NCI-H82 (cell line): ENCODE data around the gene GRB10.

Experiments
- DNase-seq: peaks from one replicate; lab custom pipeline; 2025; lab: John Stamatoyannopoulos, UW

Gene GRB10

GRCh38 chr7:50803359-50804337 is 21.0 kb upstream of the GRB10 start:
- no peak for DNase-seq

DNA sequence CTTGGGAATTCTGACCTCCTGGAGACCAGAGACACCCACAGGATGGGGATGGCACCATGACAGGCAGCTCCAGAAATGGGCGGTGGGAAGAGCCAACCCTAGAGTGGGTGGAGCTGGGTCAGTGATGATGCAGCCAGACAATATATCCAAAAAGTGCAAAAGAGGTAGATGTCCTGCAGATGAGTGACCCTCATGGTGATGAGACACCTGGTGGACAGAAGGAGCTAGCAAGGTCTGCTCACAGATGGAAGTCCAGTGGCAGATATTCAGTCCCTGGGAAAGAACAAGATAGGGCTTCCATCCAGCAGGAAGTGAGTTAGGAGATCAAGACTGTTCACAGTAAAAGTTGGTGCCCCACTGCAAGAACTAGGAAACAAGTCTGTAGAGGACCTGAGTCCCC is 19.2 kb upstream of the GRB10 start:
- DNase-seq = no peak

DNA sequence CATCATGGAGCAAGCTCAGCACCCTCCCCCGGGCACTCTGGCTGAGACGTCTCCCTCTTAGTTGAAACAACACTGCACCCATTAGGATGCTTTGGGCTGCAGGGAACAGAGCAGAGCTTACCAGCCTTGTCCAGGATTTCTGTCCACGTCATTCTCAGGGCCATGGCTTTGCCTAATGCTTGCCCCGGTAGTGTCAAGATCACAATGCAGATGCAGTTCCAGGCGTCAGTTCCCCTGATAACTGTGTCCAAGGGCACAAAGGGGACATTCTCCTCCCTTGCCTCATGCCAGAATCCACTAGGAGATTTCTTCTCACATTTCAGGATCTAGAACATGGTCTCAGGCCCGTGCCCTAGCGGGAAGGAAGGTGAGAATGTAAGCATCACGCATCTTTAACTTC is 17.2 kb upstream of the GRB10 start:
- no peak for DNase-seq

DNA sequence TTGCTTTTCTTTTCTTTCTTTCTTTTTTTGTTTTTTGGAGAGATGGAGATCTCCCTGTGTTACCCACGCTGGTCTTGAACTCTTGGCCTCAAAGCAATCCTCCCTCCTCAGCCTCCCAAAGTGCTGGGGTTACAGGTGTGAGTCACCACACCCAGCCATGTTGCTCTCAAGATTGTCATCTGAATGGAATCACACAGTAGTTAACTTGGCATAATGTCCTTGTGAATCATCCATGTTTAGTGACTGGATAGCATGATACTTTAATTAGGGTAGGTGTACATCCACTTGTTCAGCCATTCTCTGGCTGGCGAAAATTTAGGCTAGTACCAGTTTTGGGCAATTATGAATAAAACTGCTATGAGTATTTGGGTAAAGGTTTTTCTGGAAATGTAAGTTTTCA is 15.4 kb upstream of the GRB10 start:
- DNase-seq = no peak

GRCh38 chr7:50795831-50796230 is 13.1 kb upstream of the GRB10 start:
- peak; percentile 39 for DNase-seq

DNA sequence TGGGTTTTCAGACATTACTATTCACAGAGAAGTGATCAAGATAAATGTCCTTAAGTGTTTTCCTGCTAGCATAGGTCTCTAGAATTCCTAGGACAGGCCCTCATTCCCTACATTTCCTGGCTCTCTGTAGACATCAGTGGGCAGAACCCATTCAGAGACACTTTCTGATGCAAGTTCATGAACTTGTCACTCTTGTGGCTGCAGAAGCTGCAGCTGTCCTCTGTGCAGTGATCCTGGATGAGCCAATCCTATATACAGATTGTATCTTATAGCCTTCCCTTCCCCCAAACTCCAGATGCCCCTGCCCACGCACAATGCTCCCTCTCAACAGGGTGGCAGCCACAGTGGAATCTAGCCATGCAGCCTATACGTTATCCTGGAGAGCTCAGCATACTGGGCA is 12.6 kb upstream of the GRB10 start:
- peak; percentile 59 for DNase-seq

DNA sequence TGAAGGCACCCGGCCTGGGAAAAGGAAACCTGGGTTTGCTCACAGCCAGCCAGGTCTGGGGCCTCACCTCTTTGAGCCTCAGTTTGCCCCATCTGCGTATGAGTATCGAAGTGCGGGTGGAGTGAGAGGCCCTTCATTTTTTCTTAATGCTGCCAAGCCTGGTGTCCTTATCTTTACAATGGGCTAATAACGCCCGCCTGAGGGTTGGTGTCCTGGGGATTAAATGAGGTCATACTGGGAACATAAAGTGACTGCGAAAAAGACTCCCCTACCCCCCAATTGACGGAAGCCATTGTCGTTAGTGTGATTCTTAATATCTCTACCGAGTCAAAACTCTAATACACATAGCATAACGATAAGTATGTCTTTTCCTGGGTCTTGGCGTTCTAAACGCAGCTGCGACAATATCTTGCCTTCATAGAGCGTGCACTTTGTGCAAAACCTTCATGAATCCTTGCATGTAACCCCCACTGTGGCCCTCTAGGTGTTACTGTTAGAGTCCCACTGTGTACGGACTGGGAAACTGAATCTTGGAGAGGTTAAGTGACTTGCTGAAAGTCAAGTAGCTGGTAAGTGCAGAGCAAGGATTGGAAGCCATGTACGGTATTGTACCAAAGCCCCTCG is 11.4 kb upstream of the GRB10 start:
- no peak for DNase-seq

GRCh38 chr7:50793120-50793946 is 10.6 kb upstream of the GRB10 start:
- peak; percentile 79 for DNase-seq

GRCh38 chr7:50792342-50793119 is 9.8 kb upstream of the GRB10 start:
- peak; percentile 57 for DNase-seq

DNA sequence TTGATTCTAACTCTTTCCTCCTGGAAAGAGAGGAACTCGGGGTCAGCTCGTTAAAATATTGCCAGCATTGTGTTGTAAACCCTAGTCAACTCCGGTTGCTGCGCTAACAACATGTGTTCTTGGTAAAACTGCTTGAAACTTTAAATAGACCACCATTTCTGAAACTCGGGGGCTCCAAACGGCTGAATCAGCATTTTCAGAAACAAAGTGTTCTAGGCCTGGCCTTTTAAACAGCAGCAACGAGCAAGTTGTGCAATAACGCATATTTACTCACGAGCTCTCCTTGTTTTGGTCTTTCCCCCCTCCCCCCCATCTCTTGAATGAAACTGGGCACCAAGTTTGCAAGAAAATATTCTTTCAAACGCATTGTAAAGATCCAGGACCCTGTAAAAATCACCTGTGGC is 9.2 kb upstream of the GRB10 start:
- DNase-seq = peak; percentile 36

DNA sequence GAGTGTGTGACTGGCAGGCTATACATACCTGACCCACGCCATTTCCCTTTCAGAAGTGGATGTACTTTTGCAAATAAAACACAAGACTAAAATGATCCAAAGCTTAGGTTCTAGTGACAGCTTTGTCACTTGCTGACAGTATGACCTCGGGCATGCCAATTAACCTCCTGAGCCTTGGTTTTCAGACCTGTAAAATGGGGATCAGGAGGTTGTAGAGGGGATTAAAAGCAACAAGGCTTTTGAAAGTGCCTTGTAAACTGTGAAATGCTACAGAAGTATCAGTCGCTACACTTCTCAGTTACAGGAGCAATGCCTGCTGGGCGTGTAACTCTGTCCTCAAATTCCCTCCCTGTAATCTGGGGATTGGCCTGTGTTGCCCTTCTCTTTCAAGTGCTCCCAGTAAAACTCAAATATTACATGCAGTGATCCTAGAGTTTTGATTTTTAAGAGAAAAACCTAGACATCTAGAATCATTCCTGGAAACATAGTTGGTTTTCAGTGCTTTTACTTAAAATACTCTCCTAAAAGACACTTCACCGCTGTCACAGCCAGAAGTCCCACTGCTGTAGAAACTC is 8.8 kb upstream of the GRB10 start:
- peak; percentile 58 for DNase-seq

GRCh38 chr7:50790381-50790780 is 7.7 kb upstream of the GRB10 start:
- DNase-seq = peak; percentile 80

GRCh38 chr7:50788382-50788781 is 5.7 kb upstream of the GRB10 start:
- no peak for DNase-seq

DNA sequence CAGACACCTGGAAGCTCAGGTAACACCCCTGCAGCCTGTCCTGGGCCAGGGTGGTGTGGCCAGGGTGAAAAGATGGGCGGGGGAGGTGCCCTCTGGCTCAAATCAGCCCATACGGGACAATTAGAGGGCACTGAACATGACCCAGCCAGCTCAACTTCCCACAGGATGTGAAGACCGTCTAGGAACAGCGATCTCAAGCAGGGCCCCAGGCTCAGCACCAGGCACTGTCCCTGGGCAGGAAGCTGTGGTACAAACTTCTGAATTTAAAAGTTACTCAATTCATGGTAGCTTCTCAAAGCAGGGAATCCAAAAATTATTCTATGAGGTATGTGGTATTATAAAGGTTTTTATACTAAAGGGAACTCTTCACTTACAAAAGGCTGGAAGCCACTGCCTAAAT is 5.1 kb upstream of the GRB10 start:
- DNase-seq = no peak

DNA sequence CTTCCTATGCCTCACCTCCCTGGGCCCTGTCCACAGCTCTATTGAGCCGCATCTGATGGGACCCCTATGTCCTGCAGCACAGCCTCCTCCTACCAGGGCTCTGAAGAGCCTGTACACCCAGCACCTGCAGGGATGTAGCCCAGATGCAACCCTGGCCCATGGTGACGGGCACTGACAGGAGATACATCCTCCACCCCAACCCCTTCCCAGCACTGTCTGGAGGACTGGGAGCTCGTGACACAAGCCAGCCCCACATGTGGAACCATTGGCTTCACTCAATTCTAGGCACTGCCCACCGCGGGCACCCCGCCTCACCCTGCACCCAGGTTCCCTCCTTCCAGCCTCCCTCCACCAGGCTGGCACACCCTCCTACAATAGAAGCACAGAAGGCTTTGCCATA is 2.6 kb upstream of the GRB10 start:
- DNase-seq = no peak

DNA sequence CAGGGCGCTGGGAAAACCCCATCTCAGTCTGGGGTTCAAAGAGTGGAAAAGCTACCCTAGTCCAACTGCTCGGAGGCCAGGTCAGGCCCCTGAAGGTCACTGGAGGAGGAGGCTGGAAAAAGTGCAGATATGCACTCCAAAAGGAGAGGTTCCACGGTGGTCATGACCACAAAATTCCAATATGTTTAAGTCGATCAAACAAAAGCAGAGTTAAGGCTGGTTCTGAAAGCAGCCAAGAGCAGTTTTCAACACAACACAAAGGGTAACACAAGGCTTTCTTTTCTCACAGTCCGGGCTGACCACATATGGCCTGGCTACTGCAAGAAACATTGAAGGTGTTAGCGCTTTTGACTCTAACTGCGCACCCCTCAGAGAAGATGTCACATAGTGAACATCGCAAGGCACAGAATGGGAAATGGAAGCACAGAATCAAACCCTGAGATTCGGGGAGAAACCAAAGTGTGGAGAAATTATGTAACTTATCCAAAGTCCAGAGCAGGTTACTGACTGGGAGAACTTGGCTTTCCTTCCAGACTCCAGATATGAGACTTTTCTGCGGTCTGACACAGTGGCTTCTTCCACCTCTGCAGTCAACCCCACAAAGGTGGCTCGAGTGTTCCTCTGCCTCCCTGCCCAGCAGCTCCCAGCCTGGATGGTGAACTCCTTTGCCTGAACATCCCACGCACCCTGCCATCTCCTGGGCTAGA is 1.3 kb upstream of the GRB10 start:
- no peak for DNase-seq

DNA sequence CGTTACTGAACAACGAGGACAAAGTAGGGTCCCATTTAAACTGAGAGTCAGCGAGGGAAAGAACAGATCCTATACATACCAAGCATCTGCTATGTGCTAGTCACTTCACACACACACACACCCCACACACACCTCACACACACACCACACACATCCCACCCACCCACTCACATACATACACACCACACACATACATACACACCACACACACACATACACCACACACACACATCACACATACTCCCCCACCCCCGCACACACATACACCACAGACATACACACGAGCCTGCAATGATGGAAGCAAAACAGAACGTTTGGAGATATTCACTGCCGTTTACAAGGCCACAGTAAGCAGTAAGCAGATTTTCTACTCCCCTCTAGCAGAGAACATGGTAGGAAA is 607 bp upstream of the GRB10 start:
- DNase-seq = no peak

- peak; percentile 58 for DNase-seq
Measured at GRCh38 chr7:50781381-50782293, 1.1 kb downstream of the GRB10 start.

- DNase-seq = no peak
Measured at GRCh38 chr7:50780436-50780835, 2.3 kb downstream of the GRB10 start.

GRCh38 chr7:50779427-50779826 is 3.3 kb downstream of the GRB10 start:
- DNase-seq = peak; percentile 56
